HG03442 (cell line): ENCODE results near the gene CHN1.

Experiments used
- ATAC-seq: cut with Tn5 transposase; IDR thresholded peaks from one replicate; pipeline ENCODE4 v1.9.1; 2021; ENCODE audit warnings: mild to moderate bottlenecking, moderate library complexity; ENCODE audit not compliant: unreplicated experiment

The CHN1 gene

DNA sequence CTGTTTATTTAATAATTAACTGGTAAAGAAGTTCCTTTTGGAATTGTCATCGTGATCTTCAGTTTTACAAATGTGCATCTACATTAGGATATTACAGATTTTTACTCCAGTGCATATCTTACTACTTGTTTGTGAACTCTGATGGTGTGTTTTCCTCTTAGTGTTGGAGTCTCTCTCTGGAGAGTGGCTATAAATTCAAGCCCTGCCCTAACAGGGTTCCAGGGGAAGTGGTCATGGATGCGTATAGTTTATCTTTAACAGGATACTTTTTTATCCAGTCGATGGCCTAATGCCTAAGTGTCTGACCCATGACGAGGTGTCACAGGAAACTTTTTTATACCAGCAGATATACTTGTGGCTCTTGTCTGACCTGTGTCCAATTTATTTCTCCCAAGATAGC lies 75.4 kb downstream of the CHN1 start:
- no peak for ATAC-seq

- no peak for ATAC-seq
Observed at GRCh38 chr2:174925046-174925784, 80.0 kb downstream of the CHN1 start.

DNA sequence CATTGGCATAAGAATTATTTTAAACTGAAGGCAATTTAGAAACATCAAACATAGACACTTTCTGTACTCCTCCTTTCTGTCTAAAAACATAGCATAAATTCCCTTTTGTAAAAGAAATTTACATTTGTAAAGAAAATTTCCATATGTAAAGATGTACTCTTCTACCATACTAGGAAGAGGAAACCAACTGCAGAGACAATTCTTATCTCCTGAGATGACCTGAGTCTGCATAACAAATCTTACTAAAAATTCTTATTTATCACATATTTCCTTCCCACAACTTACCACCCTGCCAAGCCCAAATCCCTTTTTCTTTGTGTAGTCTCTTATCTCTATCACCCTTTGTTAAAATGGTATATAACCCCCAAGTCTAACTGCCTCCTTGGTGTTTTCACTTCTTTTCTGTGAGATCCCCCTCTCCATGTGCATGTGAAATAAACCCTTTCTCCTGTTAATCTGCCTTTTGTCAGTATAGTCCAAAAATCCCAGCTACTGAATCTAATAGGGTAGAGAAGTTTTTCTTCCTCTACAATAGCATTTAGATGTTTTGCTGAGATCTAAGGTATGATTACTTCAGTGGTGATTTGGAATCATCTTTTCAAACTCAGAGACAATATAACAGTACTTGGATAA lies 81.0 kb downstream of the CHN1 start:
- no peak for ATAC-seq

- no peak for ATAC-seq
Observed at GRCh38 chr2:174919947-174920595, 85.1 kb downstream of the CHN1 start.

DNA sequence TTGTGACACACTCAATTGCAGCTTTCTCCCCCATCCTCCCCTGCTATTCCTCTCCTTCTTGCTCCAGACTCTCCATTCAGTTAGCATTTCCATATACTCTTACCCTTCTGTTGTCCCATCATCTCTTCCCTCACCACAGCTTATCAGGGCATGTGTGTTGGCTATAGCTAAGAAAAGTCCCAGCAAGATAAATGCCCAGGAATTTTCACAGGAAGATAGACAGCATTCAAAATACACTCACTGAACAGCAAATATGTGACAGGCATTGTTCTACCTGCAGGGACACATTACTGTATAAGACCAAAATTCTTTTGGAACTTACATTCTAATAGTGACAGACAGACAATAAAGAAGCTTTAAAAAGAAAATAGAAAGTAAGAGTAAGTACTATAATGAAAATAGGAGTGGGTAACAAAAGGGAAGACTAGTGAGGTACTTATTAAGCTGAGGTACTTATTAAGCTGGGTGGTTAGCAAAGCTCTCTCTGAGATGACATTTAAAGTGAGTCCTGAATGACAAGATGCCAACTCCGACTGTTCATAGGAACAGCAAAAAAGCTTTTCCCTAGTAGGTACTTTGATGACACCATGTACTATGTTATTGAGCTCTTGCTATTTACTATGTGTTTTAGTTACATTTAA lies 86.2 kb downstream of the CHN1 start:
- ATAC-seq: no peak

DNA sequence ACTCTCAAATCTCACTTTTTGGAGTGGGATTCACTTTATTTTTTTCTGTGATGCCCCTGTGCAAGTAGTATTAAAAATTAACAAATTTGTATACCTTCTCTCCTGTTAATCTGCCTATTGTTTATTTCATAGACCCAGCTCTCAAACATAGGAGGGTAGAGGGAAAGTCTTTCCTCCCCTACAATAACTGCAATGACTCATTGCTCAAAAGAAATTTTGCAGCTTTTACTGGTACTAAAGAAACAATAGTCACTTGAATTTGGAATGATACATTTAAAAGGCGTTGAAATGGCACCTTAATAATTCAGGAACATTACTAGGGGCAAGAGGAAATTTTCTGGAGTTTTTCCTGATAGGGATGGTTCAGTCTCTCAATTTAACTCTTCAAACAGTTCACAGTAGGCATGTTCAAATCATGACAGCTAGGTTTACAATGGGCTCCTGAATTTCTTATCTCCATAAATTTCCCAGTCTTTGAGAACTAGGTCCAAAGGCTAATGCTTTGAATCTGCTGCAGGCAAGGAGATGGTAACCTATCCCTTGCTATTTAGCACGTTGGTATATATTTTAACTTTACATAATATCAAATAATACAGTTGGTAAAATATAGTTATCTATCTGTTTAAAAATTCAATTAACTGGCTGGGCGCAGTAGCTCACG lies 88.8 kb downstream of the CHN1 start:
- ATAC-seq: no peak

DNA sequence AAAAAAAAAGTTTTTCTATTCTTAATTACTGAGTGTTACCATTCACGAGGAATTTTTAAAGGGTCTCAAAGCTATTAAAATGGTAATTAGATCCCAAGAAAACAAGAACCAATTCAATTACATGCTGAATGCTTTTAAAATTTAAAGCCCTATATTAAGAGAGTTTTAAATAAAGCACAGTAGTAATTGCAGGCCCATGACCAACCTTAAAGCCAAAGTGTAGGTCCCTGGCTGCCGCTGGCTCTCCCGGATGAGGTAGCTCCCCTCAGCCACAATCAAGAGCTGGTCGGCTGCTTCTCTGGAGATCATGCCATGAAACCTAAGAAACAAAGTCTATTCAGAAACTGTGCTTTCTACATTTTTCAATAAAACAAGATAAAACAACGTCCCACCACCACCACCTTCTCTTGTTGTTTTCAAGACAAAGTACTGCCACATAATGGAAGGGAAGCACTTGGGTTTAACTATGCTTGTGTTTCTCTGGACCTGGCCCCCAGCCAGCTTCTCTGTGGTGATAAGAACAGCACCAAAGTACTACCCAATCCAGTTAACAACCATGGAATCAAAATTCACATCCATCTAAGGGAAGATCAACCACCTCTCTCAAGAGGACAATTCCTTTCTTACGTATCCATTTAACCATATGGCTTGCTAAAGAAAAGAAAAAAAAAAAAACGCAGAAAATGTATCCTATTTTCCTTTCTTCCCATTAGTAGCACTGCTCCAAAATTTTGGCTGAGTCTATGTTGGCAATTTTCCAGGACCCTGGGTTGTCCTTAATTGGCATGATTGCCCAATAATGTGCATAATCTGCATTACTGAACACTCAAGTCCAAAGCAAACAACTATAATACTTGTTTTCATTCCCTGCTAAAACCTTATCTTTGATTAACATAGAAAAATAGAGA lies 90.1 kb downstream of the CHN1 start:
- no peak for ATAC-seq

- ATAC-seq: no peak
Observed at GRCh38 chr2:174908284-174908683, 96.9 kb downstream of the CHN1 start.

GRCh38 chr2:174903264-174903556 lies 102.0 kb downstream of the CHN1 start:
- ATAC-seq: no peak

DNA sequence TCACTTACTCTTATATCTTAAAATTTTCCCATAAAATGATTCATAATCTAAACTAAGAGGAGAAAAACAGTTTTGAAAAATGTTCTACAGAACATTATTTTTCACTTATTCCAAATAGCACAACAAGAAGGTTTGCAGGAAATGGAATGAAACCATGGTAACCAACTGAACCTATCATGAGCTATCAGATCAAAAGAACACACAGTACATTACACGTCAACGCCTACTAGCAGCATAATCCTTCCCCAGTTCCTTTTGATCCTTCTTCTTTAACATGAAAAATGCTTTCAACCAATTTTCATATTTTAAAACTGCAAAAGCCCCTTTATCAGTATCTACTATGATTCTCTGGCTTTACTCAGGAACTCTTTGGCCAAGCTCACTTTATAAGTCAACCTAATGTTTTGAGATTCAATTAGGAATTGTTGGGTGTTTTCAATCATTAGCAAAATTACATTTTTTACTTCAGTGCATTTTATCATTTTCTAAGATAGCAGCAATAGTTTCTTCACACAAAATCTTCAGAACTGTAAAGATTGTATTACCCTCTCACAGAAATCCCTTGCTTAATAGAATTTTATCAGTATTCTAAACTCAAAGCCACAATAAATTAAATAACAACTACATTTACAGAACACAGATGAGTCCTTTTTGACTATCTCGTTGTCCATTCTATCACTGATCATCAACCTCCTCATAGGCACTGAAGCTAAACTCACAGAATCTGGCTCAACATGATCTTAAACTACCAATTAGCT lies 102.5 kb downstream of the CHN1 start:
- ATAC-seq: no peak

- ATAC-seq: no peak
Observed at GRCh38 chr2:174901075-174901474, 104.1 kb downstream of the CHN1 start.

GRCh38 chr2:174897286-174897685 lies 107.9 kb downstream of the CHN1 start:
- no peak for ATAC-seq

GRCh38 chr2:174893018-174893417 lies 112.2 kb downstream of the CHN1 start:
- ATAC-seq: no peak

GRCh38 chr2:174892546-174892945 lies 112.6 kb downstream of the CHN1 start:
- ATAC-seq: no peak

- ATAC-seq: no peak
Observed at GRCh38 chr2:174888646-174889271, 116.4 kb downstream of the CHN1 start.

- ATAC-seq: no peak
Observed at GRCh38 chr2:174888146-174888545, 117.0 kb downstream of the CHN1 start.

GRCh38 chr2:174882416-174882815 lies 122.8 kb downstream of the CHN1 start:
- no peak for ATAC-seq

DNA sequence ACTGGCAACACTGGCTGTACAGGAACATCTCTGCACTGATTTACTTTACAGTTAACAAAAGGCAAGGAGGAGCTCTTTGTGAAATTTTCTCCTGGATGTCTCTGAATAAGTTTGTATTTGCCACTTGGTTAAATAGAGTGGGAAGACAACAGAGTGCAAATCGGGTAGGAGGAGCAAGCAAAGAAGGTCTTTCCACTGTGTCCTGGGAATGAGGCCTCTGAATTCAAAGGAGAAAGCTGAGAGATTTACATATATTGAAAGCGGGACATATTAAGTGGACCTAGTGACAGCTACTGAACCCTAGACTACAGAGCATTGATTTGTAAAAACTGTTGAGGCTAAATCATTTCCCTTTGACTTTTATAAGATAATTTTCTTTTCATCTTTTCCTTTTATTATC lies 123.5 kb downstream of the CHN1 start:
- ATAC-seq: no peak

GRCh38 chr2:174878537-174879147 lies 126.5 kb downstream of the CHN1 start:
- ATAC-seq: no peak
